GM19043 (cell line): ENCODE data around the gene C1RL.
"Not testable (repeated sequence)": the region's sequence is repeated elsewhere in the genome, so short reads cannot be mapped to it uniquely, and the experiment has no call there.

ENCODE experiments used
- ATAC-seq: cut with Tn5 transposase; IDR thresholded peaks from one replicate; pipeline ENCODE4 v1.9.1; 2021; ENCODE audit warnings: low read depth; ENCODE audit not compliant: unreplicated experiment

C1RL gene

DNA sequence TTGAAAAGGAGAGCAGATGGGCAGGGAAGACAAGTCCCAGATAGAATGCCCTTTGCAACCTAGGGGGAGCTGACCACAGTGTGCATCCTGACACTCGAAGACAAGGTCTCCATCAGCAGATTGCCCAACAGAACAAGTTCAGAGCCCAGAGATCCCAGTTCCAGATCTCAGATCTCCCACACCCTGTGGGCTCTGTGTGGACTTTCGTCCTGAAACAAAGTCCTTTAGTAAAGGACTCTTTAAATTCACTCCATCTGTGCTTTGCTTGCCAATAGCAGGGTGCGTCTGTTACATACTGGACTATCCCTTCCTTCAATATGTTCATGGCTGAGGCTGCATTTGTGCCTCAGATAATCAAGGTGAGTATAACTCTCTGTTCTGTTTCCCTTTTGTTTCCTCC, 8.7 kb upstream of the C1RL start:
- no peak for ATAC-seq

DNA sequence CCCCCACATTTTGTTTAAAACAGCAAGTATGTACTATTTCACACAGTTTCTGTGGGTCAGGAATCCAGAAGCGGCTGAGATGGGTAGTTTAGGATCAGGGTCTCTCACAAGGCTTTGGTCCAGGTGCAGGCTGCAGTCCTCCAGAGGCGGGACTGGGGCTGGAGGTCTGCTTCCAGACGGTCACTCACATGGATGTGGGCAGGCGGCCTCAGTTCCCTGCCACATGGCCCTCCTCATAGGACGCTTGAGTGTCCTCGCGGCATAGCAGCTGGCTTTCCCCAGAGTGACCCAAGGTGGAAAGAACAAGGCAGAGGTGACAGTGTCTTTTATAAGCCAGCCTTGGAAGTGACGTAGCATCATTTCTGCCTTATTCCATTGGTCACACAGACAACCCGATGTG, 7.9 kb upstream of the C1RL start:
- no peak for ATAC-seq

- ATAC-seq, result no peak
Observed at GRCh38 chr12:7116196-7116595, 7.2 kb upstream of the C1RL start.

- no peak for ATAC-seq
Observed at GRCh38 chr12:7114851-7115250, 5.8 kb upstream of the C1RL start.

- ATAC-seq, result no peak
Observed at GRCh38 chr12:7114008-7114407, 5.0 kb upstream of the C1RL start.

DNA sequence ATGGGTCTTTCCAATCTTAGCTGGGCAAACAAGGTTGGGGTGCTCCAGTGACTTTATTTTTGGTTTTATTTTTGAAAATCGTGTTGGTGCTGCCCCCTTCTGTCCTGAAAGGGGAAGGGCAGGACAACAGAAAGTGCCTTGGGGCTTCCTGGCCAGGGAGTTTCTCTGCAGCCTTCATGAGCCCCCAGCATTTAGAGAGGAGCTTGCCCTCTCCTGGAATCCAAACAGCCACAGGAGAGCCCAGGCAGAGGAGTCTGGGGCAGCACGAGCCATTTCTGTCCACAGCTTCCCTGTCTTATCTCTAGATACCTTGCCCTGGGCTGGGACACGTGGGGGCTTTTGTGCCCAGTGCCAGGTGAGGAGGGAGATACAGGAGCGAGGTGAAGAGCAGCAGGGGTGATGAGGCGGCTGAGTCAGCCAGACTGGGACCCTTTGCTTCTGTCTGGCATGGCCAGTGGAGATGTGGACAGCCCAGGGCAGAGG, 4.4 kb upstream of the C1RL start:
- no peak for ATAC-seq

DNA sequence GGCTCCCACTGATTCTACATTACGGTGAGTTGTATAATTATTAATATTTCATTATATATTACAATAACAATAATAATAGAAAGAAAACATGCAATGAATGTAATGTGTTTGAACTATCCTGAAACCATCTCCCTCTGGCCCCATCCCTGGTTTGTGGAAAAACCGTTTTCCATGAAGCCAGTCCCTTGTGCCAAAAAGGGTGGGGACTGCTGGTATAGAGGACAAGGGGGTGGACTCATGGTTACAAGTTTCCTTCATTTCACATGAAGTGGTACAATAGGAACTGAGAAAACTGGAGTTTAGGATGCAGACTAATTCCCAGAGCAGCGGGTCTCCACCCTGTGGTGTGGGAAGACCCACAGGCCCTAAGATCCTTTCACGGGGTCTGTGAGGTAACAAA, 3.0 kb upstream of the C1RL start:
- ATAC-seq, result no peak

DNA sequence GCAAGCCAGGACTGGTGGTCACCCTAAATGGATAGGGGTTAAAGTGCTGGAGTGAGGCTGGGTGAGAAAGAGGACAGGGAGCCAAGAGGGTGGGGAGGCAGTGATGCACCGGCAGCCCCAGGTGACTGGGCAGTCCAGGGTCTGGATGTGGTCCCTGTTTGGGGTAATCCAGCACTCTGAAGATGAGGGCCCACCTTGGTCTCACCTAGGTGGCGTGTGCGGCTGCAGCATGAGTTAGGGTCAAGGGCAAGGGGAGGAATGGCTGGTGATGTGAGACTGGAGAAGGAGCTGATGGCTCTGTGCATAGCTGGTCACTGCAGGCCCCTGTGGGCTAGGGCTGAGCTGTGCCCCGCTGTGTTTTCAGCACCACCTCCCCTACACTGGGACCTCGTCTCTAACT, 1.6 kb upstream of the C1RL start:
- ATAC-seq, result no peak

DNA sequence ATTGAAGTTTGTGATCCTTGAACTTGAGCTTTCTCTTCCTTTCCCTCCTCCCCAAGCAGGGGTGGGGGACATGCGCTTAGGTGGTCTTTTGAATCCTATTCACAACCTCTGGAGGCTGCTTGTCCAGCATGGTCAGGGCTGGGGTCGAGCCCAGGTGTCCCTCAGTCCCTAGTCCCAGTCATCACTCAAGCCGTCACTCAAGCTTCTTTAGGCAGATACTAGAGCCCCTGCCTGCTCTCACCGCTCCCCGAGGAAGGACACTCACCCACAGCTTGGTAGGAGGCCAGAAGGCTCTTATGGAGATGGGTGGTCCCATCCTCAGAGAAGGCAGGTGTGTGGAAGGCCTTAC, 532 bp upstream of the C1RL start:
- ATAC-seq, result no peak

DNA sequence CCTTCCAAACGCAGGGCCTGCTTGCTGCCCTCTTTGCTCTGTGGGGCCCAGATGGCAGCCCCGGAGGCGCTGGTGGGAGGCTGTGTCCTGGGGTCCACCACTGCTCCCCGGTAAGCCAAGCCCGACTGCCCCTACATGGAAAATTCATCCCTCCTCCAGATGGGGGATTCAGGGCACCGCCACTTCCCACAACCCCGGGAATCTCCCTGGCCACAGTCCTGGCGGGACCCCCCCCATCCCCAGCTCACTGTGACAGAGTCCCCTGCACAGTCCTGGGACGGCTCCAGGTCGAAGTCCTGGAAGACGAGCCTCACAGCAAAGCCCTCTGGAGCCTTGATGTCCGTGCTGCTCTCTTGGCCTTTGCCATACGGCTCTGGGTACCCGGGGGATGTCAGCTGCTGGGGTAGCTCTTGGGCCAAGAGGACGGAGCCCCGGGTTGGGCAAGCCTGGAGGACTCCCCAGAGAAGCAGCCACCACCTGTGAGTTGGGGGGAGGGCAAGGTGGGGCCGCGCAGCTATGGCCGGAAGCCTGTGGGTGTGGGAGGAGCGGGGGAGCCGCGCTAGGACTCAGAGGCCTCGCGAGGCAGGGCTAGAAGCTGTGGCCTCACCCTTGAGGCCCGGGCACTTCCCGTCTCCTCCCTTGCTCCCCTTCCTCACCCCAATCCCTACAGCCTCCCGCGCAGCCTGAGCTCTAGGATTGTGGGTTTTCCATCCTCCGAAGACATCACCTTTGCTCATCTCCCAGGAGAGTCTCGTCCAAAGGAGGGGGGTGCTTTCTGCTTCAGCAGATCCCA, 815 bp downstream of the C1RL start:
- peak; percentile 94 for ATAC-seq

GRCh38 chr12:7107636-7108002, 1.4 kb downstream of the C1RL start:
- no peak for ATAC-seq

DNA sequence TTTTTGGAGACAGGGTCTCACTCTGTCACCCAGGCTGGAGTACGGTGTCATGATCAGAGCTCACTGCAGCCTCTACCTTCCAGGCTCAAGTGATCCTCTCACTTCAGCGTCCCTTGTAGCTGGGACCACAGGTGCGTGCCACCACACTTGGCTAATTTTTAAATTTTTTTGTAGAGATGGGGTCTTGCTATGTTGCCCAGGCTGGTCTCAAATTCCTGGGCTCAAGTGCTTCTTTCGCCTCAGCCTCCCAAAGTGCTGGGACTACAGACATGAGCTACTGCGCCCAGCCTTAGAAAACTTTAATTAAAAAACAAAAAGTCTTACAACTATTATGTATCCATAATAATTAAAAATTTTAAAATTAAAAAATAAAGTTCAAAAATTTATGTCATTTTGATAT, 1.8 kb downstream of the C1RL start:
- ATAC-seq, result not testable (repeated sequence)

GRCh38 chr12:7106082-7106481, 2.9 kb downstream of the C1RL start:
- ATAC-seq, result no peak

DNA sequence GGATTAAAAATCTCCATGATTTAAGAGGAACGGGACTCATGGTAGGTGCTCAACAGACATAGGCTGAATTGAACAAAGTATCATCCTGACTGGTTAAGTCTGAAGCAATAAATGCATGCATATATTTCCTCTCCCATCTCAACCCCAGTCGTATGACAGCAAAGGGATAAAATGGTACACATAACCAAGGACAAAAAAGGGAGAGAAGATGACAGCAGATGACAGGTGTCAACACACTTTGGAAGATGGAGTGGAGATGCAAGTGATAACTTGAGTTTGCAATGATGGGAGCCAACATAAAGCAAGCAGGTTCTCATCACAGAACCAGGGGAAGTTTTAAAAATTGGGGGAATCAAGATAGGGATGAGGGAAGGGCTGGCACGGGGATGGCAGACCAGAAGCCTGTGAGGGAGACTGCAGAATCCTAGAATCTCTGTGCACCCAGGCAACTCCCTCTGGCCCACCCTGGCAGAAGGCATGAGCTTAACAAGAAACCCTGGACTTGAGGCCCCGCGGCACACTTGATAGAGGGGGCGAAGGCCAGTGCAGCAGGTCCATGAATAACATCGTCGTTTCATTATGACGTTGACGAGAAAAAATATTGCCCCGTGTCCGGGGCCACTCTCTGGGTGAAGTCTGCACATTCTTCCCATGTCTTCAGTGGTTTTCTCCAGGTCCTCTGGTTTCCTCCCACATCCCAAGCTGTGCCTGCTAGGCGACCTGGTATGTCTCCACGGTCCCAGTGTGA, 5.0 kb downstream of the C1RL start:
- ATAC-seq, result no peak

- no peak for ATAC-seq
Observed at GRCh38 chr12:7102582-7102981, 6.4 kb downstream of the C1RL start.

DNA sequence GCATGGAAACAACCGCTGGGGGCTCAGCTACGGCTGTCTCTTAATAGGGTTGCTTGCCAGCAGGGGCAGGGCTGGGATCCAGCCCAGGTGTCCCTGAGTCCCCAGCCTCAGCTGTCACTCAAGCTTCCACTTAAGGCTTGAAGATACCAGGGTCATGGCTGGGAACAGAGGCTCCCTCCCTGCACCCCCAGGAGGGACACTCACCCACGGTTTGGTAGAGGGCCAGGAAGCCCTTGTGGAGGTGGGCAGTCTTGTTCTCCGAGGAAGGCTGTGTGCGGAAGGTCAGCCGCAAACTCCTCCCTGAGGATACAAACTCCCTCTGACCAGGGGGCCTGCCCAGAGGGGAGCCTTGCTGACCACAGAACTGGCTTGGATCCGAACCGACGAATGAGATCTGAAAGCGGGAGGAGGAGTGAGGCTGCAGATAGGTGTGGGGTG, 7.3 kb downstream of the C1RL start:
- no peak for ATAC-seq

DNA sequence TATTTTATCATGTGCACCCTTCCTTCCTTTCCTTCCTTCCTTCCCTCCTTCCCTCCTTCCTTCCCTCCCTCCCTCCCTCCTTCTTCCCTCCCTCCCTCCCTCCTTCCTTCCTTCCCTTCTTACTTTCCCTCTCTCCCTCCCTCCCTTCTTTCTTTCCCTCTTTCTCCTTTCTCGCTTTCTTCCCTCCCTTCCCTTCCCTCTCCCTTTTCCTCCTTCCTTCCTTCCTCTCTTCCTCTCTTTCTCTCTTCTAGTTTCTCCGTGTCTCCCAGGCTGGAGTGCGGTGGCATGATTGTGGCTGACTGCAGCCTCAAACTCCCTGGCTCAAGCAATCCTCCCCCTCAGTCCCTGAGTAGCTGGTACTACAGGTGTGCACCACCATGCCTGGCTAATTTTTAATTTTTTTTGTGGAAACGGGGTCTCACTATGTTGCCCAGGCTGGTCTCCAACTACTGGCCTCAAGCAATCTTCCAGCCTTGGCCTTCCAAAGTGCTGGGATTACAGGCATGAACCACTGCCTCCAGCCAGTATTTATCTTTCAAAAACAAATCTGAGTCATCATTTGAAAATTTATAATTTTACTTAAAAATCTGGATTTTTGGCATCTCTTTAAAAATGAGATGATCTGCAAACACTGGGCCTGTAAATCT, 7.8 kb downstream of the C1RL start:
- no peak for ATAC-seq

GRCh38 chr12:7100239-7100638, 8.8 kb downstream of the C1RL start:
- ATAC-seq, result no peak

DNA sequence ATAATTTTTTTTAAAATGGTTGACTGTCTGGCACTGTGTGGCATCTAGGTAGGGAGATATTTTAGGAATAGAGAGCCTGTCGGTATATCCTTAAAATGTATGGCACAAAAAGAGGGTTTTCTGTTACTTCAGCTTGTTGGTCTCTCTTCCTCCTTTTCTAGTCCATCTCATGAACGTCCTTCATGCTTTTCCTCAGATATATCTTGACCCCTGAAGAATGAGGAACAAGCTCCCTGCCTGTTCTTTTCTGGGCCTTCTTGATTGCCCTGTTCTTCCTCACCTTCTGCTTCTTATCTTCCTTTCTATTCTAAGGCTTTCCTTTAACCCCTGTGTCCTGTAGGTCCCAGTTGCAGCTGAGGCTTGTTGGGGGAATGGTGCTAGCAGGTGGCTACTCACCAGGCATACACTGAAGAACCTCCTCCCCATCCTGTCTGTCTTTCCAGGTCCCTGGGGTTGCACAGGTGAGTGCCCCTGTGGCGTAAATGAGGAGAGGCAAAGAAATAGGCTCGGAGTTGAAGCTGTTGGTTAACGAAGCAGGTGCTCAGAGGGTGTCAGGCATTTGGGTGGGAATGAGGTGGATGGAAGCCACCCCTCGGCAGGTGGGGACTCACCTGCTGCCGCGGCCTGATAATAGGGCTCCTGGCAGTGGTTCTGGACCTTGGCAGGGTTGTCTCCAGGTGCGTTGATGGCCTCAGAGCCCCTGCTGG, 9.6 kb downstream of the C1RL start:
- no peak for ATAC-seq

GRCh38 chr12:7096979-7097378, 12.0 kb downstream of the C1RL start:
- ATAC-seq, result no peak
